ENCODE data around the gene CTTNBP2.
A peak's percentile ranks its signal among the peaks of the same experiment; 100 is the strongest.

DNA sequence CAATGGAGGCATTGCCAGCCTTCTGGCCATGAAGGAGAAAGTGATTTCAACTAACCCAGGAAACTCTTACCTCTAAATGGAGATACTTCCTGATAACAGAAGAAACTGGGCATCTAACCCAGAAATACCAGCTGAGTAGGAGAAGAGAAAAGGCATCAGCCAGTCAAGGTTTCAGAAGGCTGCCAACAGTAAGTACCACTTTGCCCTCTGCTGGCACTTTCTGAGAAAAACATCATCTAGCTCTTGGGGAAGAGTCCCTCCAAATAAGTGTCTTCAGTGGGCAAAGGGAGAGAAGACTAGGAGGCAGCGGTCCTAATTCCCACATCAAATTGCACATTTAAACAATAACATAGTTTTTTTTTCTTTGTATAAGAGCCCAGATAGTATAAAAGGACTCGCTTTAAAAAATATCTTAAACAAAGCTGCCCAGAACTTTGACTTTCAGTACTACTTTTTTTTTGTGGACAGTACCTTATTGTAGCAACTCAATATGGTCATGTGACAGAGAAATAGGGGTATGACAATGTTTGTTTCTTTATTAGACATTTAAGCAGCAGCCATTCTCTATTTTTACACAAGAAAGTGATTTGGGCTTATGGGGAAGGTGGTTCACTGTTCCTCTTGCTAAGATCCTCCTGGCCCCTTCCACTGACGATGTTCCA, 157.3 kb downstream of the CTTNBP2 start:
- no peak for TF ChIP-seq POLR2A (IDR thresholded peaks at IDR 0.05)
- TF ChIP-seq, protein P1, sequence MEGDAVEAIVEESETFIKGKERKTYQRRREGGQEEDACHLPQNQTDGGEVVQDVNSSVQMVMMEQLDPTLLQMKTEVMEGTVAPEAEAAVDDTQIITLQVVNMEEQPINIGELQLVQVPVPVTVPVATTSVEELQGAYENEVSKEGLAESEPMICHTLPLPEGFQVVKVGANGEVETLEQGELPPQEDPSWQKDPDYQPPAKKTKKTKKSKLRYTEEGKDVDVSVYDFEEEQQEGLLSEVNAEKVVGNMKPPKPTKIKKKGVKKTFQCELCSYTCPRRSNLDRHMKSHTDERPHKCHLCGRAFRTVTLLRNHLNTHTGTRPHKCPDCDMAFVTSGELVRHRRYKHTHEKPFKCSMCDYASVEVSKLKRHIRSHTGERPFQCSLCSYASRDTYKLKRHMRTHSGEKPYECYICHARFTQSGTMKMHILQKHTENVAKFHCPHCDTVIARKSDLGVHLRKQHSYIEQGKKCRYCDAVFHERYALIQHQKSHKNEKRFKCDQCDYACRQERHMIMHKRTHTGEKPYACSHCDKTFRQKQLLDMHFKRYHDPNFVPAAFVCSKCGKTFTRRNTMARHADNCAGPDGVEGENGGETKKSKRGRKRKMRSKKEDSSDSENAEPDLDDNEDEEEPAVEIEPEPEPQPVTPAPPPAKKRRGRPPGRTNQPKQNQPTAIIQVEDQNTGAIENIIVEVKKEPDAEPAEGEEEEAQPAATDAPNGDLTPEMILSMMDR (IDR thresholded peaks at IDR 0.05): peak in 4 of 6 experiments; percentile 30 to 77 (median 75)
